K562 (cell line): ENCODE measurements around the gene PRF1. TPM values are rescaled to one million over a fixed set of nuclear protein-coding genes. Genes with fewer than 3 reads are reported as not detected.
A peak's percentile ranks its signal among the peaks of the same experiment; 100 is the strongest.

Source experiments
- ATAC-seq: fragments of 200-7000 bp; cut with Tn5 transposase; 3 replicates; pipeline ENCODE4 v1.9.1; 2020; ENCODE audit warnings: moderate library complexity
- BruUV-seq: library from RNA; stranded (reverse); fragments of 400-500 nt; replicated peaks from 2 replicates; lab custom pipeline; 2021; lab: Mats Ljungman, UMichigan
- CTCF ChIA-PET: fragments of 300-600 bp; formaldehyde crosslinking; extraction: SDS; loops from one replicate; lab custom pipeline; 2021; ENCODE audit warnings: low intra/inter-chr PET ratio; lab: Yijun Ruan, JAX
- POLR2A ChIA-PET: fragments of 300-600, 350-650 bp; sonication (Branson Sonifier 250); formaldehyde crosslinking; extraction: SDS; loops from one replicate; lab custom pipeline; 2021; ENCODE audit warnings: antibody characterized with exemption, inconsistent platforms; lab: Yijun Ruan, JAX
- DNase-seq, 4 experiments: peaks; one replicate each; pipeline versions ENCODE4 v3.0.0 to v3.0.0-alpha.2; 2011 to 2018; ENCODE audit warnings: low spot score in 3 of 4, mixed read lengths in 3 of 4; ENCODE audit errors: extremely low read depth in 1 of 4
- FAIRE-seq: peaks from 2 replicates; lab custom pipeline; 2011; peaks lifted over from hg19 to GRCh38; lab: Jason Lieb, UNC
- H2AFZ ChIP-seq: 2 replicates; pipeline ENCODE4 v1.6.0; 2011; ENCODE audit warnings: low read depth, low read length, control low read depth, inconsistent platforms
- H3K27ac ChIP-seq: fragments of 200-600 bp; 3 replicates; pipeline ENCODE4 v1.8.0; 2011; ENCODE audit warnings: low read depth, mild to moderate bottlenecking, control low read depth, inconsistent platforms, low read length, moderate library complexity, mixed read lengths; ENCODE audit errors: extremely low read depth
- H3K27me3 ChIP-seq, 2 experiments: fragments of 300-600 bp in 1 of 2; 2 replicates in 1 of 2; 3 replicates in 1 of 2; pipeline versions ENCODE4 v1.6.0 to v1.8.0; 2011; ENCODE audit warnings: inconsistent platforms in 2 of 2, low read length in 2 of 2, mild to moderate bottlenecking in 1 of 2, mixed read lengths in 1 of 2, moderate library complexity in 1 of 2; ENCODE audit not compliant: control insufficient read depth in 2 of 2, insufficient read depth in 2 of 2
- H3K36me3 ChIP-seq: fragments of 300-600 bp; 3 replicates; pipeline ENCODE4 v1.8.0; 2011; ENCODE audit warnings: mild to moderate bottlenecking, low read length, inconsistent platforms; ENCODE audit not compliant: control insufficient read depth, insufficient read depth
- H3K4me1 ChIP-seq, 2 experiments: fragments of 200-600 bp in 1 of 2; replicated peaks in 1 of 2; 2 replicates in 1 of 2; 3 replicates in 1 of 2; pipeline versions ENCODE4 v1.5.1 to v1.8.0; 2011; ENCODE audit warnings: inconsistent platforms in 2 of 2, low read length in 2 of 2, mild to moderate bottlenecking in 1 of 2, mixed read lengths in 1 of 2, moderate library complexity in 1 of 2; ENCODE audit not compliant: control insufficient read depth in 2 of 2, insufficient read depth in 2 of 2
- H3K4me2 ChIP-seq: 2 replicates; pipeline ENCODE4 v1.6.1; 2011; ENCODE audit warnings: low read length, control low read depth, inconsistent platforms, mixed read lengths; ENCODE audit not compliant: insufficient read depth
- H3K4me3 ChIP-seq: fragments of 200-600 bp; sonication (generic), shearing (Covaris generic); 2 replicates; pipeline ENCODE4 v1.5.1; 2016; ENCODE audit warnings: control low read depth, inconsistent platforms
- H3K79me2 ChIP-seq: fragments of 200-600 bp; 3 replicates; pipeline ENCODE4 v1.8.0; 2011; ENCODE audit warnings: low read length, inconsistent platforms; ENCODE audit not compliant: control insufficient read depth, insufficient read depth
- H3K9ac ChIP-seq, 2 experiments: 2 replicates each; pipeline versions ENCODE4 v1.6.0 to v1.6.1; 2011; ENCODE audit warnings: low read depth in 2 of 2, low read length in 2 of 2, control low read depth in 1 of 2, inconsistent platforms in 1 of 2, mild to moderate bottlenecking in 1 of 2, mixed read lengths in 1 of 2; ENCODE audit not compliant: insufficient read depth in 1 of 2
- H3K9me1 ChIP-seq: one replicate; pipeline ENCODE4 v1.6.0; 2011; ENCODE audit warnings: inconsistent platforms, mild to moderate bottlenecking, low read length, moderate library complexity; ENCODE audit not compliant: control insufficient read depth, insufficient read depth
- H3K9me3 ChIP-seq: replicated peaks from 2 replicates; pipeline ENCODE4 v1.5.1; 2011; ENCODE audit warnings: low read depth, low read length, inconsistent platforms; ENCODE audit not compliant: control insufficient read depth, insufficient read depth
- H4K20me1 ChIP-seq: replicated peaks from 2 replicates; pipeline ENCODE4 v1.6.1; 2011; ENCODE audit warnings: low read length, inconsistent platforms, mixed read lengths; ENCODE audit not compliant: control insufficient read depth, insufficient read depth
- FOXP1 ChIP-seq: sonication (generic); formaldehyde crosslinking; IDR thresholded peaks from 2 replicates; pipeline ENCODE4 v1.8.0; 2022; ENCODE audit warnings: mild to moderate bottlenecking, missing genetic modification reagents
- SIN3A ChIP-seq, 2 experiments: fragments of 150-350 bp in 1 of 2; IDR thresholded peaks; 2 replicates each; pipeline ENCODE4 v1.6.1; 2011 to 2016; ENCODE audit warnings: borderline replicate concordance in 2 of 2, low read depth in 2 of 2, low read length in 2 of 2, mild to moderate bottlenecking in 2 of 2, moderate library complexity in 2 of 2; ENCODE audit not compliant: control insufficient read depth in 1 of 2
- TAF1 ChIP-seq: IDR thresholded peaks from 2 replicates; pipeline ENCODE4 v1.6.1; 2011; ENCODE audit warnings: mild to moderate bottlenecking, low read length, moderate library complexity; ENCODE audit not compliant: insufficient read depth, control insufficient read depth, severe bottlenecking; ENCODE audit errors: extremely low read depth
- ZNF318 ChIP-seq, 2 experiments: fragments of 450-650 bp; IDR thresholded peaks; 2 replicates each; pipeline ENCODE4 v1.6.1; 2016; ENCODE audit warnings: mild to moderate bottlenecking in 2 of 2, borderline replicate concordance in 1 of 2, low read depth in 1 of 2, moderate library complexity in 1 of 2
- WGBS: fragments of 100-300 bp; shearing (Covaris generic); methylation state at CpG from one replicate; pipeline ENCODE4 v1.1.6; 2016; ENCODE audit warnings: low coverage, mixed read lengths; ENCODE audit not compliant: insufficient coverage; ENCODE audit errors: missing lambda C conversion rate; 5-methylcytosine and 5-hydroxymethylcytosine counted together
- in situ Hi-C: fragments of 300-500 bp; cut with MboI; formaldehyde crosslinking; loops from 4 replicates; pipeline ENCODE4 v1.15.0; 2018; ENCODE audit warnings: inconsistent platforms, mixed read lengths
- intact Hi-C: fragments of 100-400 bp; cut with micrococcal nuclease; formaldehyde crosslinking; loops from 2 replicates; pipeline ENCODE4 v1.14.2; 2022
- polyA plus RNA-seq, 8 experiments: library from polyadenylated mRNA; depleted of rRNA in 4 of 8; stranded (reverse) in 5 of 8; unstranded in 3 of 8; fragments of >200 nt; fragmentation: Nextera tagmentation in 2 of 8; fragmentation: Illumina TruSeq in 1 of 8; extraction: Ambion mirVana in 2 of 8; extraction: Trizol in 1 of 8; gene quantifications; 2 replicates each; pipeline versions ENCODE4 v1.2.1 to v1.2.3, GENCODE V29; 2011 to 2014; ENCODE audit warnings: inconsistent platforms in 1 of 8, missing spikeins in 1 of 8
- total RNA-seq, 7 experiments: library from RNA; depleted of rRNA in 6 of 7; stranded (reverse); fragments of >200 nt in 6 of 7; fragmentation: Illumina TruSeq in 2 of 7; extraction: Trizol in 2 of 7; gene quantifications; 2 replicates each; pipeline versions ENCODE4 v1.2.1 to v1.2.3, GENCODE V29; 2011 to 2021; ENCODE audit warnings: low replicate concordance in 1 of 7

PRF1 gene
- total and polyA plus RNA-seq, 9 of the 15 experiments (the other 6 are each of a cell fraction or from before 2014, with no cell fraction given) = 3.8 to 8.6 (median 6.3) TPM

GRCh38 chr10:70560511-70560941 lies 42.0 kb downstream of the PRF1 start:
- H2AFZ ChIP-seq = no peak overlapping the region
- H3K9me3 ChIP-seq = no peaks in the 10 kb centered on the region
- no peaks in the 10 kb centered on the region for H3K27me3 ChIP-seq
- intact Hi-C loops = no loop called here
- no peaks in the 10 kb centered on the region for H3K36me3 ChIP-seq
- H3K4me1 ChIP-seq = peaks cover 25 to 64% of the 10 kb centered on the region in 2 experiments
- H3K9me1 ChIP-seq = no peaks in the 10 kb centered on the region
- no peaks in the 10 kb centered on the region for H3K79me2 ChIP-seq
- ChIA-PET POLR2A (interaction anchor here (0.6 to 3.0 kb wide), 5 partner anchors 11 to 564 kb away, joined by 3 to 13 read pairs (median 3); no protein-coding TSS in a partner anchor), CTCF (interaction anchor here (2.0 kb wide), 1 partner anchor 198 kb away, joined by 15 read pairs; no protein-coding TSS in a partner anchor)
- no peak overlapping the region for H3K4me2 ChIP-seq
- no peak overlapping the region for H3K4me3 ChIP-seq
- BruUV-seq = no TSS peak
- no peak overlapping the region for H3K27ac ChIP-seq
- H4K20me1 ChIP-seq = no peaks in the 10 kb centered on the region
- TF ChIP-seq FOXP1 (CRISPR knock-in tag) = 0 out of 2 replicates have a peak, but pooled peaks have one; percentile 39
- TF ChIP-seq TAF1 = no peak
- no peak for TF ChIP-seq ZNF318 (IDR thresholded peaks at IDR 0.05; ENCODE audit: borderline replicate concordance in 1 of 2, low read depth in 1 of 2)
- no peak for TF ChIP-seq SIN3A (IDR thresholded peaks at IDR 0.05; ENCODE audit: borderline replicate concordance in 2 of 2, control insufficient read depth in 1 of 2, low read depth in 2 of 2, low read length in 2 of 2)
- TF ChIP-seq, all 486 proteins: peak for 1
- in situ Hi-C loops = no loop called here
- ATAC-seq (no peak), FAIRE-seq (no peak), DNase-seq (no peak)
- peak overlapping the region in 1 of 2 experiments; percentile 66; a peak in 2 of 4 replicates for H3K9ac ChIP-seq
- WGBS = 86% methylated on average over 14 of the region's 14 CpGs
